HepG2 (cell line): ENCODE results near the gene MLLT10. TPM values are rescaled to one million over a fixed set of nuclear protein-coding genes. Genes with fewer than 3 reads are reported as not detected.
A peak's percentile ranks its signal among the peaks of the same experiment; 100 is the strongest.

Source experiments
- ARNTL ChIP-seq: sonication (generic); formaldehyde crosslinking; IDR thresholded peaks from 2 replicates; pipeline ENCODE4 v1.4.0; 2020; ENCODE audit warnings: mild to moderate bottlenecking, missing genetic modification reagents
- DMAP1 ChIP-seq: IDR thresholded peaks from 2 replicates; pipeline ENCODE4 v1.6.1; 2016
- EED ChIP-seq: sonication (generic); formaldehyde crosslinking; IDR thresholded peaks from 2 replicates; pipeline ENCODE4 v1.5.0; 2020; ENCODE audit warnings: mild to moderate bottlenecking, missing genetic modification reagents
- FIP1L1 ChIP-seq: fragments of 200-400 bp; formaldehyde crosslinking; IDR thresholded peaks from 2 replicates; pipeline ENCODE4 v1.6.1; 2018; ENCODE audit warnings: low read depth, mild to moderate bottlenecking, low read length, moderate library complexity, borderline replicate concordance; ENCODE audit not compliant: insufficient read depth
- GMEB2 ChIP-seq: IDR thresholded peaks from 2 replicates; pipeline ENCODE4 v1.6.1; 2016; ENCODE audit warnings: missing biosample characterization, missing genetic modification reagents, low read depth
- HMG20A ChIP-seq: IDR thresholded peaks from 2 replicates; pipeline ENCODE4 v1.6.1; 2016; ENCODE audit warnings: borderline replicate concordance
- JUNB ChIP-seq: sonication (generic); formaldehyde crosslinking; IDR thresholded peaks from 2 replicates; pipeline ENCODE4 v1.8.0; 2022; ENCODE audit warnings: missing genetic modification reagents, mild to moderate bottlenecking, borderline replicate concordance
- KDM5B ChIP-seq: sonication (generic); formaldehyde crosslinking; IDR thresholded peaks from 2 replicates; pipeline ENCODE4 v1.4.0; 2020; ENCODE audit warnings: missing genetic modification reagents, mild to moderate bottlenecking, borderline replicate concordance
- KLF12 ChIP-seq: sonication (generic); formaldehyde crosslinking; IDR thresholded peaks from 2 replicates; pipeline ENCODE4 v1.4.0; 2020; ENCODE audit warnings: missing genetic modification reagents, borderline replicate concordance
- SCMH1 ChIP-seq: sonication (generic); formaldehyde crosslinking; IDR thresholded peaks from 2 replicates; pipeline ENCODE4 v1.9.0; 2021; ENCODE audit warnings: missing genetic modification reagents, mild to moderate bottlenecking, borderline replicate concordance
- SNAPC5 ChIP-seq: sonication (generic); formaldehyde crosslinking; IDR thresholded peaks from 2 replicates; pipeline ENCODE4 v1.8.1; 2023; ENCODE audit warnings: mild to moderate bottlenecking, missing genetic modification reagents, borderline replicate concordance
- SP5 ChIP-seq: IDR thresholded peaks from 2 replicates; pipeline ENCODE4 v1.6.1; 2016; ENCODE audit warnings: low read depth, borderline replicate concordance
- TOPORS ChIP-seq: sonication (generic); formaldehyde crosslinking; IDR thresholded peaks from 2 replicates; pipeline ENCODE4 v1.8.0; 2023; ENCODE audit warnings: mild to moderate bottlenecking, missing genetic modification reagents
- U2AF2 ChIP-seq: fragments of 200-400 bp; formaldehyde crosslinking; IDR thresholded peaks from 2 replicates; pipeline ENCODE4 v1.6.1; 2017; ENCODE audit warnings: low read depth, mild to moderate bottlenecking, low read length
- ZFYVE20 ChIP-seq: sonication (generic); formaldehyde crosslinking; IDR thresholded peaks from 2 replicates; pipeline ENCODE4 v1.8.0; 2023; ENCODE audit warnings: low read depth, mild to moderate bottlenecking, moderate library complexity, missing genetic modification reagents, borderline replicate concordance
- ZMYM3 ChIP-seq: sonication (generic); formaldehyde crosslinking; IDR thresholded peaks from 2 replicates; pipeline ENCODE4 v1.5.1; 2020; ENCODE audit warnings: mild to moderate bottlenecking, missing genetic modification reagents
- ZNF121 ChIP-seq: sonication (generic); formaldehyde crosslinking; IDR thresholded peaks from 2 replicates; pipeline ENCODE4 v1.5.0; 2020; ENCODE audit warnings: mild to moderate bottlenecking, missing genetic modification reagents
- ZNF589 ChIP-seq: sonication (generic); formaldehyde crosslinking; conservative IDR thresholded peaks from 2 replicates; pipeline ENCODE4 v1.8.0; 2022; ENCODE audit warnings: mild to moderate bottlenecking, moderate library complexity, missing genetic modification reagents
- ZNF605 ChIP-seq: sonication (generic); formaldehyde crosslinking; IDR thresholded peaks from 2 replicates; pipeline ENCODE4 v1.8.0; 2022; ENCODE audit warnings: mild to moderate bottlenecking, missing genetic modification reagents
- ZNF720 ChIP-seq: sonication (generic); formaldehyde crosslinking; IDR thresholded peaks from 2 replicates; pipeline ENCODE4 v1.4.0; 2020; ENCODE audit warnings: missing genetic modification reagents
- ZNF724P ChIP-seq: sonication (generic); formaldehyde crosslinking; IDR thresholded peaks from 2 replicates; pipeline ENCODE4 v1.8.0; 2022; ENCODE audit warnings: missing genetic modification reagents, borderline replicate concordance
- ZNF737 ChIP-seq: sonication (generic); formaldehyde crosslinking; IDR thresholded peaks from 2 replicates; pipeline ENCODE4 v1.5.0; 2020; ENCODE audit warnings: missing genetic modification reagents, mild to moderate bottlenecking, borderline replicate concordance
- polyA plus RNA-seq, 8 experiments: library from polyadenylated mRNA; depleted of rRNA in 3 of 8; stranded (reverse) in 7 of 8; unstranded in 1 of 8; fragments of >200 nt; fragmentation: Illumina TruSeq in 4 of 8; extraction: Trizol in 4 of 8; gene quantifications; 2 replicates each; pipeline versions ENCODE4 v1.2.1 to v1.2.3, GENCODE V29; 2011 to 2016; ENCODE audit warnings: low read depth in 4 of 8, missing spikeins in 1 of 8, mixed read lengths in 1 of 8; ENCODE audit not compliant: insufficient read depth in 1 of 8
- total RNA-seq, 5 experiments: library from RNA; depleted of rRNA; stranded (reverse); fragments of >200 nt; fragmentation: Illumina TruSeq; extraction: Trizol; gene quantifications; 2 replicates each; pipeline ENCODE4 v1.2.3, GENCODE V29; 2016; ENCODE audit warnings: low read depth in 1 of 5
- TF ChIP-seq, protein P1 (sequence below): sonication (generic); formaldehyde crosslinking; IDR thresholded peaks from 2 replicates; pipeline ENCODE4 v1.5.0; 2020; ENCODE audit warnings: missing genetic modification reagents
- TF ChIP-seq, protein P2 (sequence below): sonication (generic); formaldehyde crosslinking; IDR thresholded peaks from 2 replicates; pipeline ENCODE4 v1.4.0; 2020; ENCODE audit warnings: low read depth, mild to moderate bottlenecking, missing genetic modification reagents
- TF ChIP-seq, protein P3 (sequence below): sonication (generic); formaldehyde crosslinking; IDR thresholded peaks from 2 replicates; pipeline ENCODE4 v1.8.0; 2023; ENCODE audit warnings: mild to moderate bottlenecking, missing genetic modification reagents

Gene MLLT10
- total and polyA plus RNA-seq, 2 of the 13 experiments (the other 11 are each of a cell fraction or from before 2014, with no cell fraction given), result 51.3 to 84.1 TPM

GRCh38 chr10:21754410-21755011, 220.5 kb downstream of the MLLT10 start (continued):
- TF ChIP-seq, protein P1, sequence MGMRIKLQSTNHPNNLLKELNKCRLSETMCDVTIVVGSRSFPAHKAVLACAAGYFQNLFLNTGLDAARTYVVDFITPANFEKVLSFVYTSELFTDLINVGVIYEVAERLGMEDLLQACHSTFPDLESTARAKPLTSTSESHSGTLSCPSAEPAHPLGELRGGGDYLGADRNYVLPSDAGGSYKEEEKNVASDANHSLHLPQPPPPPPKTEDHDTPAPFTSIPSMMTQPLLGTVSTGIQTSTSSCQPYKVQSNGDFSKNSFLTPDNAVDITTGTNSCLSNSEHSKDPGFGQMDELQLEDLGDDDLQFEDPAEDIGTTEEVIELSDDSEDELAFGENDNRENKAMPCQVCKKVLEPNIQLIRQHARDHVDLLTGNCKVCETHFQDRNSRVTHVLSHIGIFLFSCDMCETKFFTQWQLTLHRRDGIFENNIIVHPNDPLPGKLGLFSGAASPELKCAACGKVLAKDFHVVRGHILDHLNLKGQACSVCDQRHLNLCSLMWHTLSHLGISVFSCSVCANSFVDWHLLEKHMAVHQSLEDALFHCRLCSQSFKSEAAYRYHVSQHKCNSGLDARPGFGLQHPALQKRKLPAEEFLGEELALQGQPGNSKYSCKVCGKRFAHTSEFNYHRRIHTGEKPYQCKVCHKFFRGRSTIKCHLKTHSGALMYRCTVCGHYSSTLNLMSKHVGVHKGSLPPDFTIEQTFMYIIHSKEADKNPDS (CRISPR knock-in tag), result no peak
- TF ChIP-seq JUNB (CRISPR knock-in tag) (no peak), ZNF605 (no peak), EED (no peak), ZNF589 (CRISPR knock-in tag) (no peak), DMAP1 (CRISPR knock-in tag) (peak; percentile 40; the same call in 1 of the 2 replicates), ZFYVE20 (CRISPR knock-in tag) (no peak), ZNF737 (no peak), FIP1L1 (no peak), U2AF2 (no peak), TOPORS (CRISPR knock-in tag) (no peak), SP5 (no peak), ZNF720 (CRISPR knock-in tag) (no peak), KDM5B (CRISPR knock-in tag) (peak; percentile 24; the same call in 1 of the 2 replicates), ZMYM3 (CRISPR knock-in tag) (0 out of 2 replicates have a peak, but pooled peaks have one; percentile 50), SNAPC5 (no peak), ARNTL (CRISPR knock-in tag) (peak; percentile 78), ZNF724P (CRISPR knock-in tag) (no peak), GMEB2 (no peak), KLF12 (CRISPR knock-in tag) (no peak), SCMH1 (CRISPR knock-in tag) (no peak), HMG20A (CRISPR knock-in tag) (peak; percentile 79; the same call in 1 of the 2 replicates), ZNF121 (CRISPR knock-in tag) (no peak)
- TF ChIP-seq, protein P2, sequence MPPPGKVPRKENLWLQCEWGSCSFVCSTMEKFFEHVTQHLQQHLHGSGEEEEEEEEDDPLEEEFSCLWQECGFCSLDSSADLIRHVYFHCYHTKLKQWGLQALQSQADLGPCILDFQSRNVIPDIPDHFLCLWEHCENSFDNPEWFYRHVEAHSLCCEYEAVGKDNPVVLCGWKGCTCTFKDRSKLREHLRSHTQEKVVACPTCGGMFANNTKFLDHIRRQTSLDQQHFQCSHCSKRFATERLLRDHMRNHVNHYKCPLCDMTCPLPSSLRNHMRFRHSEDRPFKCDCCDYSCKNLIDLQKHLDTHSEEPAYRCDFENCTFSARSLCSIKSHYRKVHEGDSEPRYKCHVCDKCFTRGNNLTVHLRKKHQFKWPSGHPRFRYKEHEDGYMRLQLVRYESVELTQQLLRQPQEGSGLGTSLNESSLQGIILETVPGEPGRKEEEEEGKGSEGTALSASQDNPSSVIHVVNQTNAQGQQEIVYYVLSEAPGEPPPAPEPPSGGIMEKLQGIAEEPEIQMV (CRISPR knock-in tag), result no peak
- TF ChIP-seq, protein P3, sequence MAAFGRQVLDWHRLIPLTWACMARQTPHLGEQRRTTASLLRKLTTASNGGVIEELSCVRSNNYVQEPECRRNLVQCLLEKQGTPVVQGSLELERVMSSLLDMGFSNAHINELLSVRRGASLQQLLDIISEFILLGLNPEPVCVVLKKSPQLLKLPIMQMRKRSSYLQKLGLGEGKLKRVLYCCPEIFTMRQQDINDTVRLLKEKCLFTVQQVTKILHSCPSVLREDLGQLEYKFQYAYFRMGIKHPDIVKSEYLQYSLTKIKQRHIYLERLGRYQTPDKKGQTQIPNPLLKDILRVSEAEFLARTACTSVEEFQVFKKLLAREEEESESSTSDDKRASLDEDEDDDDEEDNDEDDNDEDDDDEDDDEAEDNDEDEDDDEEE (CRISPR knock-in tag), result no peak
